ENCODE data around the gene NEB. TPM values are rescaled to one million over a fixed set of nuclear protein-coding genes. Genes with fewer than 3 reads are reported as not detected.

NEB gene
- total and polyA plus RNA-seq, 2 of the 13 experiments (the other 11 are each of a cell fraction or from before 2014, with no cell fraction given) = 0.21 to 0.24 TPM

- TF ChIP-seq BCLAF1 (IDR thresholded peaks at IDR 0.05) = no peak
- 0 out of 2 replicates have a peak, but pooled peaks have one; percentile 56 for TF ChIP-seq IRF9 (CRISPR knock-in tag; IDR thresholded peaks at IDR 0.05; ENCODE audit: borderline replicate concordance)
- peak; percentile 84 for TF ChIP-seq ZNF205 (CRISPR knock-in tag; IDR thresholded peaks at IDR 0.05)
- 0 out of 2 replicates have a peak, but pooled peaks have one; percentile 58 for TF ChIP-seq CEBPG (CRISPR knock-in tag; IDR thresholded peaks at IDR 0.05)
- TF ChIP-seq CBX2 (IDR thresholded peaks at IDR 0.05; ENCODE audit: low read depth, low read length) = no peak
- no peak for TF ChIP-seq CBX2 (CRISPR knock-in tag; IDR thresholded peaks at IDR 0.05; ENCODE audit: low read depth)
- TF ChIP-seq TCF12 (IDR thresholded peaks at IDR 0.05) = no peak
- peak; percentile 30; the same call in 1 of the 2 replicates for TF ChIP-seq TCF12 (CRISPR knock-in tag; IDR thresholded peaks at IDR 0.05)
- 0 out of 2 replicates have a peak, but pooled peaks have one; percentile 40 for TF ChIP-seq KMT2A (CRISPR knock-in tag; IDR thresholded peaks at IDR 0.05)
- peak; percentile 71; the same call in 1 of the 2 replicates for TF ChIP-seq ZNF335 (CRISPR knock-in tag; IDR thresholded peaks at IDR 0.05)
- peak; percentile 65; the same call in 1 of the 2 replicates for TF ChIP-seq ZNF724P (CRISPR knock-in tag; IDR thresholded peaks at IDR 0.05; ENCODE audit: borderline replicate concordance)
- peak; percentile 90 for TF ChIP-seq ZNF609 (CRISPR knock-in tag; IDR thresholded peaks at IDR 0.05; ENCODE audit: borderline replicate concordance)
- TF ChIP-seq, protein P1, sequence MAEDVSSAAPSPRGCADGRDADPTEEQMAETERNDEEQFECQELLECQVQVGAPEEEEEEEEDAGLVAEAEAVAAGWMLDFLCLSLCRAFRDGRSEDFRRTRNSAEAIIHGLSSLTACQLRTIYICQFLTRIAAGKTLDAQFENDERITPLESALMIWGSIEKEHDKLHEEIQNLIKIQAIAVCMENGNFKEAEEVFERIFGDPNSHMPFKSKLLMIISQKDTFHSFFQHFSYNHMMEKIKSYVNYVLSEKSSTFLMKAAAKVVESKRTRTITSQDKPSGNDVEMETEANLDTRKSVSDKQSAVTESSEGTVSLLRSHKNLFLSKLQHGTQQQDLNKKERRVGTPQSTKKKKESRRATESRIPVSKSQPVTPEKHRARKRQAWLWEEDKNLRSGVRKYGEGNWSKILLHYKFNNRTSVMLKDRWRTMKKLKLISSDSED (CRISPR knock-in tag; IDR thresholded peaks at IDR 0.05) = no peak
- peak; percentile 37; the same call in 1 of the 2 replicates for TF ChIP-seq ZNF644 (CRISPR knock-in tag; IDR thresholded peaks at IDR 0.05; ENCODE audit: low read depth)
- TF ChIP-seq KLF9 (CRISPR knock-in tag; IDR thresholded peaks at IDR 0.05; ENCODE audit: low read depth) = peak; percentile 50; the same call in 1 of the 2 replicates
- no peak for TF ChIP-seq HDAC6 (IDR thresholded peaks at IDR 0.05; ENCODE audit: low read depth, low read length)
- peak; percentile 91 for TF ChIP-seq HOXA3 (CRISPR knock-in tag; IDR thresholded peaks at IDR 0.05)
- TF ChIP-seq ZNF501 (CRISPR knock-in tag; IDR thresholded peaks at IDR 0.05) = peak; percentile 70; the same call in 1 of the 2 replicates
- TF ChIP-seq ZNF12 (CRISPR knock-in tag; IDR thresholded peaks at IDR 0.05) = 0 out of 2 replicates have a peak, but pooled peaks have one; percentile 60
- peak; percentile 87; the same call in 1 of the 2 replicates for TF ChIP-seq ZNF430 (CRISPR knock-in tag; IDR thresholded peaks at IDR 0.05)
Measured at GRCh38 chr2:151760139-151760650, 25.9 kb upstream of the NEB start (continued).
